B cell (primary cell): ENCODE measurements around the gene AQP6. TPM values are rescaled to one million over a fixed set of nuclear protein-coding genes. Genes with fewer than 3 reads are reported as not detected.

Experiments used
- ATAC-seq: fragments of 200-7000 bp; cut with Tn5 transposase; one replicate; pipeline ENCODE4 v1.10.0; 2021; ENCODE audit warnings: low read depth, mild to moderate bottlenecking, moderate number of reproducible peaks, moderate library complexity
- CTCF ChIA-PET: fragments of 350-600 bp; sonication (Branson Sonifier 250); formaldehyde crosslinking; loops from one replicate; lab custom pipeline; 2021; ENCODE audit warnings: antibody characterized with exemption, inconsistent platforms; lab: Charles Lee
- POLR2A ChIA-PET: fragments of 350-600 bp; sonication (Branson Sonifier 250); formaldehyde crosslinking; loops from one replicate; lab custom pipeline; 2021; ENCODE audit warnings: antibody characterized with exemption; lab: Charles Lee
- DNase-seq: peaks from one replicate; pipeline ENCODE4 v3.0.0; 2013
- H2AFZ ChIP-seq: 2 replicates; pipeline ENCODE4 v1.6.1; 2012; ENCODE audit warnings: mild to moderate bottlenecking, low read depth, low read length; ENCODE audit not compliant: insufficient read depth, poor library complexity, severe bottlenecking
- H3K27ac ChIP-seq, 2 donors: 1 replicate in 1 of 2; 2 replicates in 1 of 2; pipeline ENCODE4 v1.5.1; 2012 to 2013; ENCODE audit warnings: low read length in 2 of 2, mild to moderate bottlenecking in 2 of 2, moderate library complexity in 1 of 2
- H3K27me3 ChIP-seq, 4 experiments: fragments of 200-600 bp in 1 of 4; sonication (generic) in 1 of 4; replicated peaks in 1 of 4; 1 replicate in 2 of 4; 2 replicates in 2 of 4; pipeline versions ENCODE4 v1.6.1 to v1.7.0; 2013 to 2016; ENCODE audit warnings: low read length in 3 of 4, mild to moderate bottlenecking in 2 of 4, mixed read lengths in 1 of 4, moderate library complexity in 1 of 4; ENCODE audit not compliant: insufficient read depth in 4 of 4, control insufficient read depth in 3 of 4; ENCODE audit errors: control extremely low read depth in 1 of 4
- H3K36me3 ChIP-seq, 2 experiments: replicated peaks in 1 of 2; 1 replicate in 1 of 2; 2 replicates in 1 of 2; pipeline versions ENCODE4 v1.6.1 to v1.7.1; 2013; ENCODE audit warnings: low read length in 1 of 2; ENCODE audit not compliant: insufficient read depth in 2 of 2, control insufficient read depth in 1 of 2; ENCODE audit errors: control extremely low read depth in 1 of 2, extremely low read depth in 1 of 2
- H3K4me1 ChIP-seq, 2 donors: fragments of 200-600 bp in 1 of 2; sonication (generic) in 1 of 2; 1 replicate in 1 of 2; 2 replicates in 1 of 2; pipeline versions ENCODE4 v1.5.1 to v1.6.1; 2013 to 2017; ENCODE audit warnings: low read length in 2 of 2; ENCODE audit not compliant: control insufficient read depth in 2 of 2, insufficient read depth in 2 of 2
- H3K4me2 ChIP-seq: replicated peaks from 2 replicates; pipeline ENCODE3; 2012; ENCODE audit warnings: mild to moderate bottlenecking, low read depth, low read length; ENCODE audit not compliant: poor library complexity, severe bottlenecking
- H3K4me3 ChIP-seq, 5 experiments: fragments of 200-600 bp in 1 of 5; sonication (generic) in 1 of 5; 1 replicate in 3 of 5; 2 replicates in 2 of 5; pipeline versions ENCODE4 v1.5.1 to v1.7.0; 2011 to 2016; ENCODE audit warnings: low read length in 4 of 5, mild to moderate bottlenecking in 4 of 5, low read depth in 2 of 5, control low read depth in 1 of 5, moderate library complexity in 1 of 5; ENCODE audit not compliant: insufficient read depth in 1 of 5; ENCODE audit errors: control extremely low read depth in 1 of 5, extremely low read depth in 1 of 5
- H3K79me2 ChIP-seq: fragments of 200-600 bp; sonication (generic); one replicate; pipeline ENCODE4 v1.6.0; 2016; ENCODE audit warnings: low read length; ENCODE audit not compliant: control insufficient read depth, insufficient read depth
- H3K9ac ChIP-seq: fragments of 200-600 bp; sonication (generic); 2 replicates; pipeline ENCODE4 v1.6.1; 2017; ENCODE audit warnings: mild to moderate bottlenecking, low read length, moderate library complexity
- H3K9me3 ChIP-seq, 3 donors: one replicate each; pipeline versions ENCODE4 v1.6.1 to v1.7.1; 2013; ENCODE audit warnings: low read length in 2 of 3; ENCODE audit not compliant: control insufficient read depth in 2 of 3, insufficient read depth in 1 of 3; ENCODE audit errors: control extremely low read depth in 1 of 3
- H4K20me1 ChIP-seq: 2 replicates; pipeline ENCODE4 v1.6.0; 2012; ENCODE audit warnings: mild to moderate bottlenecking, low read length; ENCODE audit not compliant: insufficient read depth, control insufficient read depth, poor library complexity, severe bottlenecking
- H3K27ac Mint-ChIP-seq: one replicate; pipeline ENCODE4 v1.8.0; 2021; ENCODE audit warnings: mixed read lengths
- H3K27me3 Mint-ChIP-seq: one replicate; pipeline ENCODE4 v1.8.0; 2021; ENCODE audit warnings: mixed read lengths
- H3K4me1 Mint-ChIP-seq: one replicate; pipeline ENCODE4 v1.8.0; 2021; ENCODE audit warnings: mixed read lengths
- H3K4me3 Mint-ChIP-seq: one replicate; pipeline ENCODE4 v1.8.0; 2021; ENCODE audit warnings: mixed read lengths
- H3K9me3 Mint-ChIP-seq: one replicate; pipeline ENCODE4 v1.8.0; 2022; ENCODE audit warnings: mixed read lengths; ENCODE audit not compliant: insufficient read depth
- CTCF ChIP-seq: fragments of 200-600 bp; IDR thresholded peaks from one replicate; pipeline ENCODE4 v1.8.0; 2022; ENCODE audit warnings: antibody characterized with exemption, mild to moderate bottlenecking
- EZH2 ChIP-seq: IDR thresholded peaks from 2 replicates; pipeline ENCODE4 v1.6.1; 2012; ENCODE audit warnings: borderline replicate concordance, low read depth, mild to moderate bottlenecking, moderate library complexity, low read length; ENCODE audit not compliant: insufficient read depth, poor library complexity, severe bottlenecking
- WGBS: methylation state at CpG from one replicate; pipeline ENCODE4 v1.1.5; 2013; ENCODE audit warnings: missing lambda C conversion rate; ENCODE audit not compliant: insufficient coverage; 5-methylcytosine and 5-hydroxymethylcytosine counted together
- intact Hi-C: fragments of 100-400 bp; cut with micrococcal nuclease; formaldehyde crosslinking; loops from one replicate; pipeline ENCODE4 v1.10.0; 2022
- polyA plus RNA-seq: library from polyadenylated mRNA; depleted of rRNA; stranded (reverse); fragments of >200 nt; gene quantifications from 2 replicates; pipeline ENCODE4 v1.2.3, GENCODE V29; 2012
- total RNA-seq, 2 donors: library from RNA; stranded (reverse); fragments of 120-200 nt in 1 of 2; gene quantifications; 1 replicate in 1 of 2; 2 replicates in 1 of 2; pipeline versions ENCODE4 v1.2.3 to v1.2.4, GENCODE V29; 2013 to 2022

The AQP6 gene
- total and polyA plus RNA-seq, 2 donors (not counting 1 experiment from before 2014, with no cell fraction given), result not detected

GRCh38 chr12:50026691-50027090 lies 53.9 kb downstream of the AQP6 start:
- intact Hi-C loops, result no loop called here
- Histone ChIP-seq H3K36me3 (no peaks in the 10 kb centered on the region), H3K27ac (no peak overlapping the region), H3K9ac (no peak overlapping the region), H3K9me3 (no peaks in the 10 kb centered on the region), H3K4me3 (no peak overlapping the region), H3K27me3 (no peaks in the 10 kb centered on the region), H3K79me2 (peaks cover 35% of the 10 kb centered on the region), H3K4me2 (no peak overlapping the region), H3K4me1 (peaks cover 8 to 10% of the 10 kb centered on the region in 2 donors), H4K20me1 (no peaks in the 10 kb centered on the region), H2AFZ (no peak overlapping the region)
- no peak for TF ChIP-seq EZH2
- TF ChIP-seq CTCF, result no peak
- Mint-ChIP-seq H3K27me3 (no peaks in the 10 kb centered on the region), H3K4me1 (peaks cover 17% of the 10 kb centered on the region), H3K9me3 (no peaks in the 10 kb centered on the region), H3K4me3 (no peak overlapping the region), H3K27ac (no peak overlapping the region)
- ChIA-PET CTCF (interaction anchor here (1.8 to 2.5 kb wide), 2 partner anchors 12 to 58 kb away, joined by 4 to 17 read pairs; partner anchors contain the start of gene SMARCD1), POLR2A (no interaction called here)
- ATAC-seq (no peak), DNase-seq (no peak)
- WGBS, result 100% methylated on average over 1 of the region's 3 CpGs

Other genes starting within 250 kb of the AQP6 start
- gene TMBIM6, start 231.4 kb upstream of the AQP6 start, total RNA-seq, result 335 and 336 TPM in 2 replicates
- gene TMBIM6, start 231.4 kb upstream of the AQP6 start, polyA plus RNA-seq, result 178 and 295 TPM in 2 replicates
- gene NCKAP5L, start 144.5 kb upstream of the AQP6 start, total RNA-seq, result 13.2 and 13.4 TPM in 2 replicates
- gene NCKAP5L, start 144.5 kb upstream of the AQP6 start, polyA plus RNA-seq, result 3.2 and 4.0 TPM in 2 replicates
- 14.7 and 17.4 TPM in 2 replicates for gene BCDIN3D, start 129.8 kb upstream of the AQP6 start, total RNA-seq
- 1.3 and 2.0 TPM in 2 replicates for gene BCDIN3D, start 129.8 kb upstream of the AQP6 start, polyA plus RNA-seq
- gene FAIM2, start 69.0 kb upstream of the AQP6 start, total RNA-seq, result not detected in 2 replicates
- not detected in 2 replicates for gene FAIM2, start 69.0 kb upstream of the AQP6 start, polyA plus RNA-seq
- gene AQP2, start 22.2 kb upstream of the AQP6 start, total RNA-seq, result not detected in 2 replicates
- gene AQP2, start 22.2 kb upstream of the AQP6 start, polyA plus RNA-seq, result not detected in 2 replicates
- gene AQP5, start 11.1 kb upstream of the AQP6 start, total RNA-seq, result not detected in 2 replicates
- gene AQP5, start 11.1 kb upstream of the AQP6 start, polyA plus RNA-seq, result not detected in 2 replicates
- 11.3 and 14.2 TPM in 2 replicates for gene RACGAP1, start 52.5 kb downstream of the AQP6 start, total RNA-seq
- gene RACGAP1, start 52.5 kb downstream of the AQP6 start, polyA plus RNA-seq, result 4.1 TPM in 2 replicates
- gene ASIC1, start 84.6 kb downstream of the AQP6 start, total RNA-seq, result not detected in 2 replicates
- gene ASIC1, start 84.6 kb downstream of the AQP6 start, polyA plus RNA-seq, result 0.06 TPM in 1 of 2 replicates, not detected in the other
- 101 and 104 TPM in 2 replicates for gene SMARCD1, start 112.4 kb downstream of the AQP6 start, total RNA-seq
- 67.8 and 78.0 TPM in 2 replicates for gene SMARCD1, start 112.4 kb downstream of the AQP6 start, polyA plus RNA-seq
- gene GPD1, start 131.1 kb downstream of the AQP6 start, total RNA-seq, result 0.54 and 1.1 TPM in 2 replicates
- 0.88 and 1.1 TPM in 2 replicates for gene GPD1, start 131.1 kb downstream of the AQP6 start, polyA plus RNA-seq
- gene COX14, start 139.3 kb downstream of the AQP6 start, total RNA-seq, result 31.8 and 33.8 TPM in 2 replicates
- gene COX14, start 139.3 kb downstream of the AQP6 start, polyA plus RNA-seq, result 41.7 and 60.4 TPM in 2 replicates
- 70.9 and 72.0 TPM in 2 replicates for gene CERS5, start 194.4 kb downstream of the AQP6 start, total RNA-seq
- gene CERS5, start 194.4 kb downstream of the AQP6 start, polyA plus RNA-seq, result 32.3 and 39.5 TPM in 2 replicates